NCI-H526 (cell line): ENCODE data around the gene PDYN.
"Not testable (repeated sequence)": the region's sequence is repeated elsewhere in the genome, so short reads cannot be mapped to it uniquely, and the experiment has no call there.

Experiments
- DNase-seq, 2 experiments: peaks; one replicate each; lab custom pipeline; 2025; lab: John Stamatoyannopoulos, UW

The PDYN gene

DNA sequence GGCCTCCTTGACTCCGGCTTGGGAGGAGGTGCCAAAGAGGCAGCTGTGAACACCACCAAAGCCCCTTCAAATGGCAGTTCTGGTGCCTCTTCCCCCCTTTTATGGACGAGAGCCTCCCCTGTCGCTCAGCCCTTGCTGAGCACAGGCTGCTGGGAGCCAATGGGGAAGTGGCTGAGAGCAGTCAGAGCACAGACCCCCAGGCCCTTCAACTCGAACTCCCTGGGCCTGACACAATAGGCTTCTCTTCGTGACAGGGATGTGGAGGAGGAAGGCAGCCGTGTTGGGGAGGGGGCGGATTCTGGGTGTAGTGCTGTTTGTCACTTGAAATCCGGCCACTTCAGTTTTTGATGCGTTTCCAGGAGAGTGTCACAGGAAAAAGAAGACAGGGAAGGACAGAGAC is at the start of gene PDYN:
Gene PDYN, minus strand, starts transcription at position 73 of the 400 bp plus-strand sequence. CDS start 10,974 bp downstream, outside the sequence.
- DNase-seq: no peak

DNA sequence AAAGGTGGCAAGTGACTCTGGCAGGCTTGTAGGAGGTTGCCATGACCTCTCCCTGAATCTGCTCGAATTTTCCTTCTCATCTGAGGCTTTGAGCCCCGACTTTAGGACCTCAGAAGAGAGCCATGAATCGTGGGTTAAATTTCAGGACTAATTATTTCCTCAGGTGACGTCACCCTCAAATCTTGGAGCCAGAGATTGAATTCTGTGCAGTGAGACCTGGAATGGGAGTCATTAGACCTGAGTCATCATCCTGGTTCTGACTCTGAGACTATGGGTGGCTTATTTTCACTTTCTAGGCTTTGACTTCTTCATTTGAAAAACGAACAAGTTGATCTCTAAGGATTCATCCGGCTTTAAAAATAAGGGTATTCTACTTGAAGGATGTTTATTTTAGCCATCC is 48.5 kb upstream of the PDYN start:
- DNase-seq: no peak

DNA sequence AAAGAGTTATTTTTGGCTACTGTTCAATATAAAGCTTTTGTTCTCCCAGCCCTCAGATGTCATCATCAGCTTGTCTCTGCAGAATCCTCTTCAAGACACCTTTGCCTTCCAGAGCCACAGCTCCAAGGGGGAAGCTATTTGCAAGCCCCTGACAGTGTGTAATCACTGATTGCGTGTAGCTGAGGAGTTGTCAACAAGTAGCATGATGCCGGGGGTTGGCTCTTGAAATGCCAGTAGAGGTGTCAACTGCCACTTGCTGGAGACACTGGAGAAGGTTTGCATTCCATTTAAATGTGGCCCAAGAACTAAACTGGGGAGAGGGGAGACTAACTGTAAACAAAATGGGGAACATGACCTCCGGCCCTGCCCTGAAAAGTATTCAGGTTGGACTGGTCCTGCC is 44.3 kb upstream of the PDYN start:
- no peak for DNase-seq

DNA sequence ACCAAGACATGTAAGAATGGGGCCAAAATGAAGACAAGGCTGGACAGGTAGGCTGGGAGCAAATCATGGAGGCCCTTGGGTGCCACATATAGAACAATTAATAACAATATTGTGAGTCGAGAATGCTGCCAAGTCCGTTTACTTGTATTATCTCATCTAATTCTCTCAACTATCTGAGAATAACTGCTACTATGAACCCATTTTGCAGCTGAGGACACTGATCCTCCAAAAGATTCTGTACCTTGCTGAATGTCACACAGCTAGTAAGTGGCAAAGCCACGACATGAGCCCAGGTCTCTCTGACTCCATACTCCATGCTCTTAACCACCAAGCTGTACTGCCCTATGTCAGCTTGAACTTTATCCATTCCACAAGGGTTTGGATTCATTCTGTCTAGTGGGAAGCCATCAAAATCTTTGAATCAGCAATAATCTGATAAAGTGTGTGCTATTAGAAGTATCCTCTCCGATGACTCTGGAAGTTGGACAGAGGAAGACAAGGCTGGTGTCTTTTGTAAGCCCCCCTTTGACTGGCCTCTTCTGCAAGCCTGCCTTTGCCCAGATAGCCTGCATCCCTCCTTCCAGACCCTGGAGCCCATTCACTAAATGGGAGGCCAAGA is 43.5 kb upstream of the PDYN start:
- DNase-seq: no peak

DNA sequence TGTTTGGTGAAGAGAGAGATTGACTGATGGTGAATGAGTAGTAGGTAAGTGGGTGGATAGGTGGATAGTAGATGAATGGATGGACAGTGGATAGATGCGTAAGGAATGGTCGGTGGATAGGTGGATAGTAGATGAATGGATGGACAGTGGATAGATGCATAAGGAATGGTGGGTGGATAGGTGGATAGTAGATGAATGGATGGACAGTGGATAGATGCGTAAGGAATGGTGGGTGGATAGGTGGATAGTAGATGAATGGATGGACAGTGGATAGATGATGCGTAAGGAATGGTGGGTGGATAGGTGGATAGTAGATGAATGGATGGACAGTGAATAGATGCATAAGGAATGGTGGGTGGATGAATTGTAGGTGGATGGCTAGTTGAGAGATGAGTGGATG is 42.5 kb upstream of the PDYN start:
- not testable (repeated sequence) for DNase-seq

DNA sequence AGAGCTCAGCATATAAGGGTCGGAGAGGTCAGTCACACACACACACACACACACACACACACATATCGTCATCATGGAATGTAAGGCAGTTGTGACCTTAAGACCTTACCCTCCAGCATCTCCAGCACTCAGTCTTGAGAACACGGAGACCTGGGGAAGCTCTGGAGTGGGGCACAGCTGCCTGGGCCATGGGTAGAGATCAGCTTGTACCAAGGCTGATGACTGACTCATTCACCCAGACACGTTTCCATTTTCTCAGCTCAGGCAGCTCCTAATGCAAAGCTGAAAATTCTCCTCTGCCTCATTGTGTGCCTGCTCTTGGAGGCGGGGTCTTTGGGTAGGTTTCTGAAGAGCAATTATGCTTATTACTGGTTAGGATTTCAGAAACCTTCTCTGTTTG is 38.3 kb upstream of the PDYN start:
- no peak for DNase-seq

DNA sequence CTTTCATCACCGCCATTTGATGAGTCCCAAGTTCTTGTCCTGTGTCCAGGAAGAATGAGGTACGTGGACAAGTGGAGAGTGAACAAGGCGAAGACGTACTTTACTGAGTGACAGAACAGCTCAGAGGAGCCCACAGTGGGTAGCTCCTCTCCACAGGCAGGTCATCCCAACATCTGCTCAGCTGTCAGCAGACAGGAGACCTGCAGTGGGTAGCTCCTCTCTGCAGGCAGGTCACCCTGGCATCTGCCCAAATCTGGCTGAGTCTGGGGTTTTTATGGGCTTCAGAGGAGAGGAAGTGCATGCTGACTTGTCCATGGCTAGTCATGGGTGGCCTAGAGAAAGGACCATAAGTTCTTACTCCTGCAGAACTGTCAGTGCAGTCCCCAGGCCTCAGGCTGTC is 32.7 kb upstream of the PDYN start:
- DNase-seq: no peak

DNA sequence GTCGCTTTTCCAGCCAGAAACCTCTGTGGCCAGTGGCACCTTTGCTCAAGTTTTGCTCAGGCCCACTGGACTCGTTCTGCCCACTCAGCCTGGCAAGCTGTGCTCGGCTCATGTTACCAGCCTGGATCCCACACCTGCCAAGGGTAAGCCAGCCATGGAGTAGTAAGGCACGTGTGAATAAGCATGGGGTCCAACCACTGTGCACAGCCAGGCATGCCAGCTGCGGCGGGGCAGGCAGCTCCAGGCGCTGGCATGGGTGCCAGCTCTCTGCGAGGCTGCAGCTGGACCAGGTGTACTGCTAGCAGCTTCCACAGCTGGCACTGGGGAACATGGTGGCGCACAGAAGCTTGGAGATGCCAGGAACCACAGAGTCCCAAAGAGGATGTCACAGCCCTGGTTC is 32.1 kb upstream of the PDYN start:
- no peak for DNase-seq

DNA sequence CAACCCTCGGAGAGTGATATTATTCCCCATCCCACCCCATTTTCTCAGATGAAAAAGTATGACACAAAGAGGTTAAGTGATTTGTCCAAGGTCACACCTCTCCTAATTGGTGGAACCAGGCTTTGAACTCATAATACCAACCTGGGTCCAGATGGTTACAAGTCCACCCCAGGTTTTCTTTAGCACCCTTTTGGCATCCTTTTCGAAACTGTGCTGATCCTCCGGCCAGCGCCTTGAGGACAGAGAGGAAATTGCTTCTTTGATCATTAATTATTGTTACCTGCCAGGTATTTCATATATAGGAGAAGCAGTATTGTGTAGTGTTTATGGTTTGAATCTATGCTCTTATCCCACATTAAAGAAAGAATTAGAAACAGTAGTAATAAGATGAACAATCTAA is 29.3 kb upstream of the PDYN start:
- DNase-seq: peak in 1 of 2 experiments; percentile 28

DNA sequence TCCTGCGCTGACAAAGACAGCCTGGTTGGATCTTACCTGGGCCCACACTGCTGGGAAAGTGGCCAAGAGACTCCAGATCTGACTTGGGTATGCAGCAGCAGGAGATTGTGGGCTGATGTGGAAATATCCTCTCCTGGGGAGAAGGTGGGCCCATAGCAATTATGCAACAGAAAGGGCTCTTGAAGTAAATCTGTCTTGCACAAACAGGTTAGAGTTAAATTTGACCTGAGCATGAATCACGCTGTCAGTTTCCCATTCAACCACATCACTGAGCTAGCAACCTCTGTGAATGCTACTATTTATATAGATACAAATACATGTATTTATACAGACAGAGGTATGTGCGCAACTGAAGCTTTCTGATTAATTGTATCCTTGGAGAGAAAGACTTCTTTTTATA is 28.3 kb upstream of the PDYN start:
- DNase-seq: no peak

DNA sequence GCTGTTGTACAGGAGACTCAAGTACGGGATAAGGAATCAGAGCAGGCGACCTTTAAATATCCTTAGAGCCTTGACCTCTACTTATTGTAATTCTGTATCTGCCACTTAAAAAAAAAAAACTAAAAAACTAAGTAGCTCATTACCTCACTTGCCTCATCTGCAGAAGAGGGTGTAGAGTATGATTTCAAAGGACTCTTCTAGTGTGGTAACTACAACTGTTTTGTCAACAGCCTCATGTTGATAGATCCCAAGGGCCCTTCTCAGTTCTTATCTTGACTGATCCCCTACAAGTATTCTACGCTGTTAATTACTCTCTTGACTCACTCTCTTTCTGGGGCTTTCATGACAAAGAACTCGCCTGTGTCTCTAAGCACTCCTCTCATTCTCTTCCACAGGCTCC is 16.7 kb upstream of the PDYN start:
- DNase-seq: no peak

DNA sequence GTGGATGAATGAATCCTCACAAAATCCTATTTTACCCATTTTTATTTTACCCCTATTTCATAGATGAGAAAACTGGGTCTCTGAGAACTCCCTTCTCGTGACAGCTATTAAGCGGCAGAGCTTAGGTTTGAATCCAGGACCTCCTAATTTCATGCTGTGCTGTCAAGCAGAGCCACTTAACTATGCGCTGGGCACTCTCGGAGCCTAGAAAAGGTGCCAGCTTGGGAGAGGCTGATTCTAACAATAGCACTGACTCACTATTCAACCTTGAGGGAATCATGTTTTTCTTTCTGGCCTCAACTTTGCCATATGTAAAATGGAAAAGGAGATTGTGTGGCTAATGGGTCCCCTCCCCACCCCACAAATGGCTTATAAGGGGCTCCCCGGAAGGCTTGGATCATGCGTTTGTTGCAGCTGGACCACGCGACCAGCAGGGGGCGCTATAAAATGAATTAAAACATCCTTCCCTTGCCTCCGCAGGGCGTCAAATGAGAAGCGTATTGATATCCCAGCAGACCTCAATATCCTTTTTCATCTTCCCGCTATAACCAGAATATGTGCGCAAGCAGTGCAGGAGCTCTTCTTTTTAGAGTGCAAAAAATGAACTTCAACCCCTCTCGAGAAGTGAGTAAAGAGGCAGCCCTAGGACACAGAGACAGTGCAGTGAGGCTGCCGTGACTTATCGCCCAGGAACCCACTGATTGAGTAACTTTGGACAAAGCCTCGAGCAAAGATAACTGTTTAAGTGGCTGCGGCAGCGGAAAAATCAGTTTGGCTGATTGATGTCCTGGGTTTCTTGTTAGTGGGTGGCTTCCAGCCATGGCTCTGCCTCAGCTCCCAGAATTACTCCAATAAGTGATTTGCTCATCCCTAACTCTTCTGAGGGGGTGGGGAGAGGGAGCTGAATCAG is 12.8 kb upstream of the PDYN start:
- peak; percentile 25 to 72 for DNase-seq

DNA sequence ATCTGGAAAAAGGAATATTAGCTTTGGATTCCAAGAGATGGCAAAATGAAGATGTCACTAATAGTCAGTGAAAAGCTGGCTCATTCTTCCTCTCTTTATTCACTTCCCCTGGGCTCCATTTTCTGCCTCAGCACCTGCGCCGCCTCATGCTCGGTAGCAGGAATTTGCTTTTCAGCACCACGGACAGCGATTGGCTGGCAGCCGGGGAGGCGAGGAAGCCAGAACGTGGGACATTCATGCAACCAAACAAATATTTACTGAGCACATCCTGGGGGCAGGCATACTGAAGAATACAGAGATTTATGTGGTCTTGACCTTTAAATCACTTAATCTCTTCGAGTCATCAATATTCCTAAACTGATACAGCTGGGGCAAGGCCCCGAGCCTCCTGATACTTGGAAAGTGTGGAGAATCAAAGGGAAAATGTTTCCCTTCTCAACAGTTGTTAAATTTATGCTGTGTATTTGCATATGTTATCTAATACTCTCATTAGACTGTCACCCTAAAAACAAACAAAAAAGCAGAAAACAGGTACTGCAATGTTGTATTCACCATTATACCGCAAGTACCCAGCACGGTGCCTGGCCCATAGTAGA is 12.1 kb upstream of the PDYN start:
- DNase-seq: peak; percentile 70 to 77

DNA sequence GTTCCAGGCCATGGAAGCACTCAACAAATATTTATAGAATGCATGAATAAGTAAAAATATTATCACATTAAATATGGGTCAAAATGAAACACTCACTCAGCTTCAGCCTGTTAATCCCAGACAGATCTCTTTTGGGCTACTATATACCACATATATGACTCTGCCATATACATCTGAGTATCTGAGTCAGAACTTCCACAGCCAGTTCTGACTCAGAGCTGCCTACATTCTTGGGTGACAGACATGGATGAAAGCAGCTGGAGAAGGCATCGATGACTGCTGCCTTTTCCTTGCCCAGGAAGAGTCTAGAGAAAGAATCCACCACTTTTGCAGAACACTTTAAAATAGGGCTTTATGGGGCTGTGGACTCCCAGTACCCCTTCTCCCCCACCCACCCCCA is 11.5 kb upstream of the PDYN start:
- DNase-seq: no peak

DNA sequence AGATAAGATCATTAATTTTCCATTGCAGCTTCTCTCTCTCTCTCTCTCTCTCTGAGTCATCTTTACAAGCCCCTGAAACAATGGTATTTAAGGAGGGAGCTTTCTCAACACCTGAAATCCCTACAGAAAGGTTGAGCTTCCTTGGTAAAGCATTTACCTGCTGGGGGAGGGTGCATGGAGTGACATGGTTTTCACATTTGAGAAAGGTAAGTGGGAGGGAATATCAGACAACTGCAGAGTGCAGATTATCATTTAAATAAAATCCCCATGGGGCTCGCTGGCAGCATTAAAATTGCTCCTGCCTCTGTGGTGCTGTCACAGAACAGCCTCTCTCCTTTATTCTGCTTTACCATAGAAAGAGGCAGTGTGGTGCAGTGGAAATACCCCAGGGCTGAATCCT is 10.3 kb upstream of the PDYN start:
- no peak for DNase-seq

DNA sequence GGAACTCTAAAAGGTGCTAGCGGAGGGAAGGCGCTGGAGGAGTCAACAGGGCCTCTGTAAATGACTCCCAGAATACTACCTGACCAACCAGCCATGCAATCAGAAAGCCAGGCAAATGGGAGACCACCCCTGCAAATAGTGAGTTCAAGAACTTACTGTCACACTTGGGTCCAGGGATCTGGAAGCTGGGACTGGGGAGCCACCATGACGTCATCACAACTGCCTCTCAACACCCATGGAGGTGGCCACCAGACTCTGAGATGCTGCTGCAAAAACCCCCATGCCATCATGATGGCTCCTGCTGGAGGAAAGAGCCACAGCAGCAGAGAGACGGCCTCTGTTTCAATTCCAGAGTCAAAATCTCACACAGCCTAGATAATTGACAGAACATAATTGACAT is 8.5 kb upstream of the PDYN start:
- DNase-seq: no peak

DNA sequence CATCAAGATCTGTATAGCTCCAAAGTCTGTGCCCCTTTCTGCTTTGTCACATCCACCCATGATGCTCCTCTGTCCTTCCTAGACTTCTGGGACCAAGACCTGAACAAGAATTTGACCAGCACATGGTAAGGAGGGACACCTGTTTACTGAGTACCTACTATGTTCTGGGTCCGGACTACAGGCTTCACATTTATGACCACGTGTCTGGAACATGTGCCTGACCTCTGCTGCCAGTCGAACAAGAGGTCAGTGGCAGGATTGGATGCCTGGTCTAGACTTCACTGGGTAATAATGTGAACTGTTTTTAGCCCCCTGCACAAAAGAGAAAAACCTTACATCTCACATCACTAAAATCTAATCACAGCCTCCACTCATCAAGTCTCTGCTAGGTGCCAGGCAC is 7.3 kb upstream of the PDYN start:
- no peak for DNase-seq

DNA sequence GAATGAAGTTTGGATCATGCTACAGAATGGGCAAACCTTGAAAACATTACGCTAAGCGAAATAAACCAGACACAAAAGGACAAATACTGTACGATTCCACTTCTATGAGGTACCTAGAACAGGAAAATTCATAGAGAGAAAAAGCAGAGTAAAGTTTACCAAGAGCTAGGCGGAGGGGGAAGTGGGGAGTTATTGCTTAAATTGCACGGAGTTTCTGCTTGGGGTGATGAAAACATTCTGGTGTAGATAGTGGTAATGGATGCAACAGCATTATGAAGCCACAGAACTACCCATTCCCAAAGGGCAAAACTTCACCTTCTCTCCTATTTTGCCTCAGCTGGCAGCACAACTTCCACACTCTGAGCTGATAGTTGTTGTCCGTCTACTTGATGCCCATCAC is 6.4 kb upstream of the PDYN start:
- DNase-seq: no peak

DNA sequence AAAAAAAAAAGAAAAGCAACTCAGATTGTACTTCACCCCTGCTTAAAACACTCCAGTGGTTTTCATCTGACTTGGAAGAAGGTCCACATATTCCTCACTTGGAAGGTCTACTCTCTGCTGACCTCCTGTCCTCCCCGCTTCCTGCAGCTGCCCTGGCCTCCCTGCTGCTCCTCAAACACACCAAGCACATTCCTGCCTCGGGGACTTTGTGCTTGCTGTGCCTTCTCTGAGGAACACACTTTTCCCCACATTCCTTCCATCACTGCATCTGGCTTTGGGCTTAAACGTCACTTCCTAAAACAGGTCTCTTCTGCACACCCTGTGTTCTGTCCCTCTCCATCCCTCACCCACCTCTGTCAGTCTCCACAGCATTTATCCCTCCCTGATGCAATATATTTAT is 4.9 kb upstream of the PDYN start:
- DNase-seq: no peak

DNA sequence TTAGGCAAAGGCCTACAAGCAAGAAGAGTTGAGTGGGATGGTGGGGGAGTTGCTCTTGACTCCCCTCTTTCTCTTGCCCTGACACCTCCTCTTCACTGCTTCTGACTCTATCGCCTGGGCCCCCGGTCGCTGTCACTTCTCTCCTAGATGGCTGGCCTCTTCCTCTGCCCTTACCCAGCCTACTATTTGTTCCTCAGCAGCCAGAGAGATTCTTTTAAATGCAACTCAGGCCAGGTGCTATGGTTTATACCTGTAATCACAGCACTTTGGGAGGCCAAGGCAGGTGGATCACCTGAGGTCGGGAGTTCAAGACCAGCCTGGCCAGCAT is 4.3 kb upstream of the PDYN start:
- no peak for DNase-seq

DNA sequence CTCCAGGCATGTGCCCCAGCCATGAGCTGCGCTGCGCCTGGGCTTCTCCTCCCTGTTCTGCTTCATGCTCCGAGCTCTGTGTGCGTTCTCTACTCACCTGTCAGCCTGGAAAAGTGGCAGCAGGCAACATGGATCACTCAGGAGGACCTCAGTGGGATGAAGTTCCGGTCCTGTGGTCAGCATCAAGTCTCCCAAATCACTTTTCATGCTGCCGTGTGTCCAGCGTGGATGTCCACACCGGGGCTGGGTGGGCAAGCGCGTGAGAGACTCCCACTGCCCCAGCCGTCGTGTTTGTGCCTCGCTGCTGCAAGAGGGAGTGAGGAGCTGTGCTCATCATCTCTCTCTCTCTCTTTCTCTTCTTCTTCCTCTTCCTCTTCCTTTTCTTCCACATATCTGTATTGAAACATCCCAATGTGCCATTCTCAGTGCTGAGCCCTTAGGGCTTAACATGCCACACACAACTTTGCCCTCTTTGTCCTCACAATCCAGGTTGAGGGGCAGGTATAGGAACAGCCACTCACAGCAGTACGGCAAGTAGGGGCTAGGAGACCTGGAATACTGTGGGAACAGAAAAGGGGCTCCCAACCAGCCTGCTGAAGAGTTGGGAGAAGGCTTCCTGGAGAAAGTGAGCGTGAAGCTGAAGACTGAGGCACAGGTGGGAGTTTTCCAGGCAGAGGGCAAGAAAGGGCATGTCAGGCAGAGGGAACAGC is 3.8 kb upstream of the PDYN start:
- DNase-seq: no peak

DNA sequence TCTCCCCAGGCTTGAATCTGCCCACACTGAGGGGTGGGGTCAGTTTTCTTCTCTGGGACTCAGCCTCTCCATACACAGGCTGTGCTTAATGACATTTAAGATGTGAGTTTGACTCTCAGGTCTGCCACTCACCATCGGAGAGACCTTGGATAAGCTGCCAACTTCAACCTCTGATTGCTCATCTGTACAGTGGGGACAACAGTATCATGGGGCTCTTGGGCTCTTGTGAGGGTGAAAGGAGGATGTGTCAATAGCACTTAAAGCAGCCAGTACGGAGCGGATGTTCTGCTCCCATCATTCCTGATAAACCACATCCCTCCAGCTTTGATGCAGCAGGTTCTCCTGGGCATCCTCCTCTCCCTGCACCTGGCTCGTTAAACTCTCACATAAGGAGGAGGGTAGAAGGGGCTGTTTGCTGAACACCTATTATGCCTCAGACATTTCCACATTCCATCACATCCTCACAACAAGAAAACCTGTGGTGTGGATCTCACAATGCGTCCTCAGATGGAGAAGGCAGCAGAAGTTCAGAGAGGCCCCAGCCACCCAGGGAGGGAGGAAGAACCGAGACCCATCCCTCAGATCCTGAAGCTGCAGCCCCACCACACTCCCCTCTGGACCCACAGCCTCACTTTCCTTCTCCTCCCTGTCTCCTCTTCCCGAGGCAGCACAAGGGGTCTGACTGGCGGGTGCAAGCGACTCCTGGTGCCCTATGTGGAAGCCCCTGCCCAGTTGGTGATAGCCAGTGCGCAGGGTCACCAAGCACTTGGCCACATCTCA is 1.9 kb upstream of the PDYN start:
- no peak for DNase-seq
